Astrocyte (in vitro differentiated cells and primary cell): ENCODE data around the gene SCARF2.

Experiments used
- CTCF ChIP-seq: IDR thresholded peaks from 2 replicates; pipeline ENCODE4 v1.5.1; 2011; ENCODE audit warnings: low read depth, mild to moderate bottlenecking, inconsistent platforms, low read length, moderate library complexity; ENCODE audit not compliant: insufficient read depth
- EZH2 ChIP-seq: IDR thresholded peaks from 2 replicates; pipeline ENCODE4 v1.6.1; 2012; ENCODE audit warnings: mild to moderate bottlenecking, low read length, inconsistent platforms; ENCODE audit not compliant: insufficient read depth

GRCh38 chr22:20420157-20420842, 17.3 kb downstream of the SCARF2 start:
- no peak for TF ChIP-seq CTCF
- no peak for TF ChIP-seq EZH2
